ENCODE measurements around the gene NEURL1B.
"Not testable (repeated sequence)": the region's sequence is repeated elsewhere in the genome, so short reads cannot be mapped to it uniquely, and the experiment has no call there.

Gene NEURL1B

DNA sequence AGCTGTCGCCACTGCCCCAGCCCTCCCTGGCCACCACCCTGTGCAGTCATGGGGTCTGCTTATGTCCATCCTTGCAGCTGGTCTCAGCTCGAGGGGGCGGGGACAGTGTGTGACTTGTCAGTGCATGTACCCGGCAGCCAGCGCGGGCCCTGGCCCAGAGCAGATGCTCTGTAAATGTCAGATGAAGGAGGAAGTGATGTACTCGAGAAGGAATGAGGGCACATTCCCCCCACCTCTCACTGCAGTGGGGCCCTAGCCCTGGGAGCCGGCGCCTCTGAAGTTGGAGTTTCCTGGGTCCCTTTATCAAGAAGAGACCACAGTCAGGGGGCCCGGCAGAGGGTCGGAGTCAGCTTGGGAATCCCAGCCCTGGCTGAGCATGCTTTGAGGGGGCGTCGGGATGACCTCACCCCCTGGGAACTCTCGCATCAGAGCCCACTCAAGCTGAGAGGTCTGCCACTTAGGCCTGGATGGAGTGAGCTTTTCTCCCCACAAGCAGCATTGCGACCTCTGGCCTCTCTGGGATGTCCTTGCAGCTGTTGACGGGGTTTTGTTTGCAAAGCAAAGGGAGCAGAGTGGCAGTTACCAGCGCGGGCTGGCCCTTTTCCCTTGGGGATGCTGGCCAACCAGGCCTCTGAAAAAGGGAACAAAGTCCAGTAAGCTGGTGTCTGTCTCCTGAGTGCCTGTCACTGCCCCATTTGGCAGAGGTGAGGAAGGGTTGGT, 19.0 kb downstream of the NEURL1B start:
- DNase-seq: no peak

DNA sequence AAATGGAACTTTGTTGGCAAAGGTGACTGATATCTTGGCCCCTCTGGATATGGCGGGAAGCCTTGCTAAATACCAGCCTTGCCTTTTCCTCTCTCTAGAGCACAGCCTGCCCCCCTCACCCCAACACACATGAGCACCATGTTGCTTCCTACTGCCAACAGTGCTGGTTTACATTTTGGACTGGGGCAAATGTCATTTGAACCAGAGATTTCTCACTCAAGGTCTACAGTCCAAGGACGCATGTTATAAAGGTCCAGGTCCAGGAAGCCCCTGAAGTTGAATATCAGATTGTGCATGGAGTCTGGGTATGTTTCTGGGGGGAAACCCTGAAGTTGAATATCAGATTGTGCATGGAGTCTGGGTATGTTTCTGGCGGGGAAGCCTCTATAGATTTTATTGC, 19.9 kb downstream of the NEURL1B start:
- DNase-seq: no peak

GRCh38 chr5:172661526-172661925, 20.5 kb downstream of the NEURL1B start:
- DNase-seq: no peak

DNA sequence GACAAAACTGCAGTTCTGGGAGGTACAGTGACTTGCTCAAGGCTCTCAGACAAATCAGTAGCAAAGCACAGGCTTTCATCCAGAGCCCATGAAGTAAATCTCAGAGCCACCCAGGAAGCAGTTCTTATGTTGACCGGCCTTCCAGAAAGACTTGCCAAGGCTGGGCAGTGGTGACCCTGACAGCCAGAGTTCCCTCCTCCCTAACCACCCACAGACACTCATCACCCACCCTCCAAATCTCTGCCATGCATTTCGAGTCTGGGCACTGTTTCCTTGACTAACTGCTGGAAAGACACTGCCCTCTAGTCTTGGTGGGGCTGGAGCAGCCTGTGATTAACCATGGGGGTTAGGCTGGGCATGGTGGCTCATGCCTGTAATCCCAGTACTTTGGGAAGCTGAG, 21.5 kb downstream of the NEURL1B start:
- DNase-seq: no peak

GRCh38 chr5:172664018-172664417, 23.0 kb downstream of the NEURL1B start:
- no peak for DNase-seq

DNA sequence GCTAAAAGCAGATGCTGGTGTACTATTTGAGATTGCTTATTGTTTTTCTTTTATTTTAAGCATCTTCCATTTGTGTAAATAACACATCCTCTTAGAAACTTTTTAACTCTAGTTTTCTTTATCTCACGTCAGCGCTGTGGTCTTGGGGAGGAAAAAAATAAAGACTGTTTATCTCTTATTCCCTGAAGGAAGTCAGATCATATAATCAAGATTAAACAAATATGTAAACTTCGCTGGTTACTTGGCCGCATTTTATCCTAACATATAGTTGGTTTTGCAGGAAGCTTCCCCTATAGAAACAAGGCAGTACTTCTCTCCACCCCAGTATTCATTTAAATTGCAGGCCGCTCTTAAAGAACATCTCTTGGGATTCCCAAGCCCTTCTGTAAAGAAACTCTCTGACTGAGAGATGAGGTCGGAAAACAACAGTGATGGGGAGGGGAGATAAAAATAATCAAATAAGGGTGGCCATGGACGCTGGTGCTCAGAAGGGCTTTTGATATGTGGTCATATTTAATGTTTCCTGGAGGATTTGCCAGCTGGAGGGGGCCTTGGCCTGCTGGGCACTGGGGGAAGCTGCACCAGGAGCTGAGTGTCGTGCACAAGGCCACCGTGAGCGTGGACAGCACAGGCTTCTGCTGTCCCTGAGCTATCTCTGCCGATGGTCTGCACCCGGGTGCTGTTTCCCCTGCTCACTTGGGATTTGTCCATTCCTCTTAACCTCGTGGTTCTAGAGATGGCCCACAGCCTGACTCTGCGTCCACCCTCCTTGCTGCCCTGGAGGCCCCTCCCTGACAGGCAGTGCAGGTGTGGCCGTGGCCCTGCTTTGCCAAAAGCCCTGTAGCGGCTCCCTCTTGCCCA, 23.8 kb downstream of the NEURL1B start:
- no peak for DNase-seq

GRCh38 chr5:172666251-172666650, 25.2 kb downstream of the NEURL1B start:
- DNase-seq: no peak

- no peak for DNase-seq
These were observed 26.9 kb downstream of the NEURL1B start for GRCh38 chr5:172667786-172668593.

GRCh38 chr5:172668594-172669071, 27.6 kb downstream of the NEURL1B start:
- DNase-seq: no peak

DNA sequence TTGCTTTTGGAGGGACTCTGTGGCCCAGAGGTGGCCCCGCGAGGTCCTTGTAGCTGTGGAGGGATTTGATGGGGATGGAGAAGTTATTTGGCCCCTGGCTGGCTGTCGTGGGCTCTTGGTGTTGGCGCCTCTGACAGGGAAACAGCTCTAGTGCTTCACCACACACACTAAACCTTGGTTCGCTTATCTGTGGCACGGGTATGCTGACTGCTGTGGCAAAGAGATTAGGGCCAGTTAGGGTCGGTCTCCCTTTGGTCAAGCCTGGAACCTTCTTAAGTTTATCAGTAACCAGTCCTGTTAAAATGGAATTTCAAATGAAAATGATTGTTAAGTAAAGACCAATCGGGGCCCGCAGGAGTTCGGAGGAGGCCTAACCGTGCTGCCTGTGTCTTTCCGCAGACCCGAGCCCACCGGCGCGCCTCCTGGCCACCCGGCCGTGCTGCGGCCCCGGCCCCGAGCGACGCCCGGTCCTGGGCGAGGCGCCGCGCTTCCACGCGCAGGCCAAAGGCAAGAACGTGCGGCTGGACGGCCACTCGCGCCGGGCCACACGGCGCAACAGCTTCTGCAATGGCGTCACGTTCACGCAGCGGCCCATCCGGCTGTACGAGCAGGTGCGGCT, 28.4 kb downstream of the NEURL1B start:
- DNase-seq: no peak

GRCh38 chr5:172670005-172670402, 28.9 kb downstream of the NEURL1B start:
- DNase-seq: no peak

DNA sequence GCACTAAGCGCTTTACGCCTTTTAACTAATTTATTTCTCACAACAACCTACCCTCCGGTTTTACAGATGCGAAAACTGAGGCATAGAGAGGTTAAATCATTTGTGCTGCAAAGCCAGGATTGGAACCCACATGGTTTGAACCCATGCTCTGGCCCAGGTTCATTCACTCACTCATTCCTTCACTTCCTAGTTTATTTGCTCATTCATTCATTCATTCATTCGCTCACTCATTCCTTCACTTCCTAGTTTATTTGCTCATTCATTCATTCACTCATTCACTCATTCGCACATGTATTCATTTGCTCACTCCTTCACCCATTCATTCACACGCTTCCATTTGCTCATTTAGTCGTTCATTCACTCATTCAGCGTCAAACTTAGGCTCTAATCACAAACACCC, 29.4 kb downstream of the NEURL1B start:
- no peak for DNase-seq

GRCh38 chr5:172671091-172671490, 30.0 kb downstream of the NEURL1B start:
- DNase-seq: no peak

DNA sequence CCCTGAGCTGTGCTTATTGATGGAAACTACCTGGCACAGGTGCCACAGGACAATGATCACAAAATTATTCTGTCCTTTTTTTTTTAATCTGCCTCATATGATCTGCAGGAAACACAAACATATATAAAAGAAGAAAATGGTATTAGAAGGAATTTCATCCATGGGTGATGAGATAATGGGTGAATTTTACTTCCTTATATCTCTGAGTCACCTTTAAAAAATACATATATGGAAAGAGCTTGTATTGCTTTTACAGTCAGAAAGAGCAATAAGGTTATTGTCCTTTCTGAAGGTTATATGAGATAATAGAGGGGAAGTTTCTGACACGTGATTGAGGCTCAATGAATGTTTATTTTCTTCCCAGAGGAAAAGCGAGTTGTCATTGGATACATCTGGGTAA, 31.6 kb downstream of the NEURL1B start:
- no peak for DNase-seq

- DNase-seq: no peak
These were observed 33.1 kb downstream of the NEURL1B start for GRCh38 chr5:172674155-172674554.

DNA sequence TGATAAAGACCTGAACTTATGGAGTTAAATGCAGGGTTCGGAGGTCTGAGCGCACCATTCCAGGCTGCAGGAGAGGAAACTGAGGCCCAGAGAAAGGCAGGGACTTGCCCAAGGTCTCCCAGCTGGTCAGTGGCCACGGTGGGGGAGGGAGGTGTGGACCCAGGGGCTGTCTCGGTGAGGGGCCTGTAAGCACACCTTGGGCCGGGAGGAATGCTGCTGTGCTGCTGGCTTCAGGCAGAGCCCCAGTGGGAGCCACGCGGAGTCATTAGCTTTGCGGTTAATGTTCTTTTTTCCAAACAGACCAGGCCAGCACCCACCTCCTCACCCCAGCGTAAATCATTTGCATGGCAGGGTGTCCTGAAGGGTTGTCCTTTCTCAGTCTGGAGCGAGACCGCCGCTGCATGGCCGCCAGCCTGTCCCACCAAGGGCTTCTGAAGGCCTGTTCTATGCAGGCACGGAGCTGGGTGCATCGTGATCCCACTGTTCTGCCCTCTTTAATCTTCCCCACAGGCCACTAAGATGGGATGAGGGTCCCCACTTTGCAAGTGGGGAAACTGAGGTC, 35.9 kb downstream of the NEURL1B start:
- DNase-seq: no peak

DNA sequence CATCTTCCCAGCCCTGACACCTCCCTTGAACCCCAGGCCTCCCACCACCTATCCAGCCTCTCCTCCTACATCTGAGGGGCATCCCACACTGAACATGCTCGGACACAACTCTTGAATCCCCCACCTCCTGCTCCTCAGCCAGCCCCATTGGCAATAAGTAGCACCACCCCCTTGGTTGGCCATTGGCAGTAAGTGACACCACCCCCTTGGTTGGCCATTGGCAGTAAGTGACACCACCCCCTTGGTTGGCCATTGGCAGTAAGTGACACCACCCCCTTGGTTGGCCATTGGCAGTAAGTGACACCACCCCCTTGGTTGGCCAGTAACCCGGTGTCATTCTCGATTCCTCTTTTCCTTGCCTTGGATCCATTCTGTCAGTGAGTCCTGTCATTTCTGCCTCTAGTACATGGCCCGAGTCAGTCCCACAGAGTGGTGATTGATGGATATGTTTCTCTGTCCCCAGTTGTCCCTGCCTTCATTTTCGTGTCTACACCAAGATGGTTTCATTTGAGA, 37.4 kb downstream of the NEURL1B start:
- DNase-seq: not testable (repeated sequence)

- no peak for DNase-seq
These were observed 37.8 kb downstream of the NEURL1B start for GRCh38 chr5:172678902-172679301.

DNA sequence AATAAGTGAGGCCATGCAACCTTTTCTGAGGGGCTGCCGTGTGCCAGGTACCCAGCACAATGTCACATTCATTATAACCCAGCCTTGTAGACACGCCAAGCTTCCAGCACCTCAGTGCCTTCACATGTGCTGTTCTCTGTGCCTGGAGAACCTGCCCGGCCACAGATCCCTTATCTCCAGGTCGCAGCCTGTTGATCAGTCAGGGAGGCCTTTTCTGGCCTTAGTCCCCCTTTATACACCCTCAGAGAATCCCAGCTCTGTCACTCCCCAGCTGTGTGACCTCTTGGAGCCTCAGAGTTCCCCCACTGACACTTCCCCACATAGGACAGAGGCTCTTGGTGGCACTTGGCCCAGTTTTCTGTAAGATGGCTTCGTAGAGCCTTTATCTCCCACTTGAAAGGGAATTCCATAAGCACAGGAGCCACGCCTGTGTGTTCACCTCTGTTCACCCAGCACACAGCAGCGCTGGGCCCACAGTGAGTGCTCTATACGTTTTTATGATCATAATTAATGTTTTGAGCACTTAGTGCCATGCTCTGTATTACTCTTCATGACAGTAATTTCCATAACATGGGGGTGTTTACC, 38.7 kb downstream of the NEURL1B start:
- DNase-seq: no peak

DNA sequence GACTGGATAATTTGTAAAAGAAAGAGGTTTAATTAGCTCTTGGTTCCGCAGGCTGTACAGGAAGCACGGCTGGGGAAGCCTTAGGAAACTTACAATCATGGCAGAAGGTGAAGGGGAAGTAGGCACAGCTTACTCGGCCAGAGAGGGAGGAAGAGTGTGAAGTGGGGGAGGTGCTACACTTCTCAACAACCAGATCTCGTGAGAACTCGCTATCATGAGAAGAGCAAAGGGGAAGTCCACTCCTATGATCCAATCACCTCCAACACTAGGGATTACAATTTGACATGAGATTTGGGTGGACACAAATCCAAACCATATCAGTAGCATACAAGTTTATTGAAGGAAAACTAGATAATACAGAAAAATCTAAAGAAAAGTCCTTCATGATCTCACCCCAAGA, 39.9 kb downstream of the NEURL1B start:
- no peak for DNase-seq

- no peak for DNase-seq
These were observed 40.4 kb downstream of the NEURL1B start for GRCh38 chr5:172681421-172681820.

DNA sequence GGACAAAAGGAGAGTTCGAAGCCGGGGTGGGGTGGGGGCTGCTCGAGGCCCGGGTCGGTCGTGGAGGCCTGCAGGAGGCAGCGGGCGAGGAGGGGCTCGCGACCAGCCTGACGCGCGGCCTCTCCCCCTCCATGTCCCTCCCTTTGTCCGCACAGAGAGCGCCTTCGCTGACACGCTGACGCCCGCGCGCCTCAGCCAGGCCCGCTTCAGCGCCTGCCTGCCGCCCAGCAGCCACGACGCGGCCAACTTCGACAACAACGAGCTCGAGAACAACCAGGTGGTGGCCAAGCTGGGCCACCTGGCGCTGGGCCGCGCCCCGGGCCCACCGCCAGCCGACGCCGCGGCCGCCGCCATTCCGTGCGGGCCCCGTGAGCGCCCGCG, 42.2 kb downstream of the NEURL1B start:
- DNase-seq: no peak
